ENCODE data around the gene KCNIP4.

KCNIP4 gene

GRCh38 chr4:21680326-21680898, 268.2 kb downstream of the KCNIP4 start:
- no peak for TF ChIP-seq CTCF (IDR thresholded peaks at IDR 0.05; ENCODE audit: low read depth, low read length, missing control alignments)
- DNase-seq (ENCODE audit: extremely low read depth, low read depth): no peak
- no peak overlapping the region for H3K4me3 ChIP-seq (replicated peaks; ENCODE audit: low read depth, low read length)

GRCh38 chr4:21678711-21679110, 269.9 kb downstream of the KCNIP4 start:
- DNase-seq (ENCODE audit: extremely low read depth, low read depth): no peak
- H3K4me3 ChIP-seq (replicated peaks; ENCODE audit: low read depth, low read length): no peak overlapping the region
- no peak for TF ChIP-seq CTCF (IDR thresholded peaks at IDR 0.05; ENCODE audit: low read depth, low read length, missing control alignments)

DNA sequence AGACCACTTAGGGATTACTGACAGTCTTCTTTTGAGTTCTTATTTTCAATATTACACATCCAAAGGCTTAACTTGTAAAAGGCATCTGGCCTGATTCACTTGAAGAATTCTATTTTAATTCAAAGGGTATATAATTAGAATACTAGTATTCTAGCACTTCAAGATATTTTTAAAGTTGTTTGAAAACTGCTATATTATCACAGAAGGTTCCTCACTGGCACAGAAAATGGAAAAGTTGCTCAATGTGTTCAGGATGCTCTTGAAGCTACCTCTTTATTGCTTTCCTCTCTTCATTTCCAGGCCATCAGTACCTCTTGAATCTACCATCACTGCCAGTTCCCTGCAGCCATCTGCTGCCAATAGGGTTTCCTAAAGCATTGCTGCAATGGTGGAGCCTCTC, 271.4 kb downstream of the KCNIP4 start:
- no peak overlapping the region for H3K4me3 ChIP-seq (replicated peaks; ENCODE audit: low read depth, low read length)
- DNase-seq (ENCODE audit: extremely low read depth, low read depth): no peak
- TF ChIP-seq CTCF (IDR thresholded peaks at IDR 0.05; ENCODE audit: low read depth, low read length, missing control alignments): no peak

DNA sequence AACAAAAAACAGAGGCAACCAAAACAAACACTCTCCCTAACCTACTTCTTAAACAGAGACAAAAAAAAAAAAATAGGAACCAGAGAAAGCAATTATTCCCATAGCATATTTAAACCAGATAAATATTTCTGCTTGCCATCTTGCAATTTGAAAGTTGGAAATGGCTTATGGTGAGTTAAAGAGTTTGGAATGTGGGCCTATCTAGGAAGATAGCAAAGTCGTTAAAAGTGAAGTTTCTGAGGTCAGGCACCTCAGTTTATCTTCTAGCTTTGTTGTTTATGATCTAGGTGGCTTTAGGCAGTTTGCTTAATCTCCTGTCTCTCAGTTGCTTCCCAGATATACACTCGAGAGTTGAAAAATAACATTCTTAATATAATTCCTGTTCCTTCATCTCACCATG, 284.2 kb downstream of the KCNIP4 start:
- TF ChIP-seq CTCF (IDR thresholded peaks at IDR 0.05; ENCODE audit: low read depth, low read length, missing control alignments): no peak
- DNase-seq (ENCODE audit: extremely low read depth, low read depth): no peak
- no peak overlapping the region for H3K4me3 ChIP-seq (replicated peaks; ENCODE audit: low read depth, low read length)

DNA sequence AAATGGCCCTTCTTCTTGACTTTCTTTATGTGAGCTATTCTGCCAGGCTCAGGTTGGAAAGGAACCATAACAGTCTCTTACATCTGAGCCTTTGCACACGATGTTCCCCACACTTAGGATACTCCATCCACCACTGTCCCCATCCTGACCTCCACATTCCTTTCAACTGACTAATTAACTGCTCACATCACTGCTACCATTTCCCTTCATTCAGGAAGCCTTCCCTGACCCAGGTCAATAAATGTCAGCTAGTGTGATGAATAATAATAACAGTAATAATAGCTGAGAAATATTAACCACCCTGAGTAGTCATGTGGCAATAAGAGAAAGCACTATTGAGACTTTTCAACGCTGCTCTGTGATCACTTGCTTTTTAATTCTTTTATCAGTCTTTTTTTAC, 291.7 kb downstream of the KCNIP4 start:
- no peak overlapping the region for H3K4me3 ChIP-seq (replicated peaks; ENCODE audit: low read depth, low read length)
- no peak for TF ChIP-seq CTCF (IDR thresholded peaks at IDR 0.05; ENCODE audit: low read depth, low read length, missing control alignments)
- DNase-seq (ENCODE audit: extremely low read depth, low read depth): peak; percentile 59

DNA sequence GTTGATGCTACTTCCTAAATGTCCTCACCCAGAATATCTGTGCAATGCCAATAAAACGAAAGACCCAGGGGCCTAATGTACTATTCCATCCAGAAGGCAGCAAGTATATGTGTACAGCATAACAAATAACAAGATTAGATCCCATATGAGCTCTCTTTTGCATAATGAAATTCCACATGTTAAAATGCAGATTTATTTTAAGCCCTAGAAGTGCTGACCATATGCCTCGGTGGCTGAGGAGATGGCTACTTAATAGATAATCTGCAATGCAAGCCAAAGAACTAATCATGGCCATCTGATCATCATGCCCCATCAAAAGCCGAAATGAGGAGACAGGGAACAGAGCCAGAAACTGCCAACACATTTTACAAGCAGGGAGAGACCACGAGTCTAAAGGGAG, 293.5 kb downstream of the KCNIP4 start:
- TF ChIP-seq CTCF (IDR thresholded peaks at IDR 0.05; ENCODE audit: low read depth, low read length, missing control alignments): no peak
- DNase-seq (ENCODE audit: extremely low read depth, low read depth): no peak
- no peak overlapping the region for H3K4me3 ChIP-seq (replicated peaks; ENCODE audit: low read depth, low read length)
